GM12878 (cell line): ENCODE results near the gene GXYLT1.

Experiments
- CTCF ChIP-seq, 3 experiments: IDR thresholded peaks in 2 of 3; conservative IDR thresholded peaks in 1 of 3; 2 replicates each; pipeline ENCODE4 v1.5.1; 2011; ENCODE audit warnings: low read depth in 3 of 3, low read length in 3 of 3, mild to moderate bottlenecking in 3 of 3, control low read depth in 2 of 3, moderate library complexity in 2 of 3, inconsistent platforms in 1 of 3, mixed read lengths in 1 of 3; ENCODE audit not compliant: control insufficient read depth in 2 of 3, insufficient read depth in 1 of 3; ENCODE audit errors: extremely low read depth in 1 of 3
- E2F4 ChIP-seq: IDR thresholded peaks from 2 replicates; pipeline ENCODE4 v1.6.1; 2012; ENCODE audit warnings: low read depth, low read length, improper control_type of control experiment
- ETV6 ChIP-seq, 2 experiments: fragments of 450-650 bp in 1 of 2; IDR thresholded peaks in 1 of 2; conservative IDR thresholded peaks in 1 of 2; 2 replicates each; pipeline ENCODE4 v1.6.1; 2014; ENCODE audit warnings: antibody characterized with exemption in 1 of 2, borderline replicate concordance in 1 of 2, low read depth in 1 of 2, mild to moderate bottlenecking in 1 of 2, moderate library complexity in 1 of 2
- KAT2A ChIP-seq: conservative IDR thresholded peaks from 2 replicates; pipeline ENCODE4 v1.6.1; 2011; ENCODE audit warnings: low read depth, low read length; ENCODE audit not compliant: control insufficient read depth
- NFIC ChIP-seq: IDR thresholded peaks from 2 replicates; pipeline ENCODE4 v1.6.1; 2012; ENCODE audit warnings: low read depth, mild to moderate bottlenecking, inconsistent platforms, low read length, moderate library complexity
- POLR2A ChIP-seq: IDR thresholded peaks from 2 replicates; pipeline ENCODE4 v1.6.1; 2011; ENCODE audit warnings: low read depth, mild to moderate bottlenecking, low read length
- POLR2AphosphoS5 ChIP-seq: IDR thresholded peaks from 2 replicates; pipeline ENCODE4 v1.6.1; 2011; ENCODE audit warnings: mild to moderate bottlenecking, low read length, inconsistent platforms
- SRF ChIP-seq, 2 experiments: IDR thresholded peaks; 2 replicates each; pipeline ENCODE4 v1.6.1; 2011; ENCODE audit warnings: low read depth in 2 of 2, low read length in 2 of 2, mild to moderate bottlenecking in 1 of 2, moderate library complexity in 1 of 2
- TAF1 ChIP-seq: IDR thresholded peaks from 2 replicates; pipeline ENCODE4 v1.6.1; 2011; ENCODE audit warnings: mild to moderate bottlenecking, low read depth, low read length, borderline replicate concordance
- TCF12 ChIP-seq: IDR thresholded peaks from 2 replicates; pipeline ENCODE4 v1.6.1; 2011; ENCODE audit warnings: low read depth, mild to moderate bottlenecking, low read length
- USF1 ChIP-seq: IDR thresholded peaks from 2 replicates; pipeline ENCODE4 v1.6.1; 2011; ENCODE audit warnings: borderline replicate concordance, low read depth, mild to moderate bottlenecking, moderate library complexity, mixed read lengths, low read length; ENCODE audit not compliant: insufficient read depth; ENCODE audit errors: extremely low read length

- TF ChIP-seq ETV6 (conservative IDR thresholded peaks at IDR 0.05 in 1 of 2, IDR thresholded peaks at IDR 0.05 in 1 of 2; ENCODE audit: borderline replicate concordance in 1 of 2, low read depth in 1 of 2) = no peak
- no peak for TF ChIP-seq TCF12
- TF ChIP-seq NFIC = no peak
- TF ChIP-seq SRF (IDR thresholded peaks at IDR 0.05; ENCODE audit: low read depth in 2 of 2, low read length in 2 of 2) = no peak
- TF ChIP-seq POLR2A = no peak
- TF ChIP-seq USF1 = no peak
- TF ChIP-seq KAT2A = no peak
- no peak for TF ChIP-seq E2F4
- no peak for TF ChIP-seq CTCF (IDR thresholded peaks at IDR 0.05 in 2 of 3, conservative IDR thresholded peaks at IDR 0.05 in 1 of 3; ENCODE audit: control insufficient read depth in 2 of 3, extremely low read depth in 1 of 3, insufficient read depth in 1 of 3, low read depth in 3 of 3, low read length in 3 of 3)
- no peak for TF ChIP-seq POLR2AphosphoS5
- no peak for TF ChIP-seq TAF1
These were observed 43.1 kb upstream of the GXYLT1 start for GRCh38 chr12:42187799-42188198.
